Activated CD8-positive, alpha-beta memory T cell treated with anti-CD3 and anti-CD28 coated beads, Interleukin-2, amount 10 ng/mL, durations not matched to agents 7 days and 5 days (primary cell): ENCODE results near the gene PAX2. TPM values are rescaled to one million over a fixed set of nuclear protein-coding genes. Genes with fewer than 3 reads are reported as not detected.

ENCODE experiments used
- ATAC-seq: fragments of 150-1000 bp; cut with Tn5 transposase; one replicate; pipeline ENCODE4 v1.10.0; 2021; ENCODE audit warnings: moderate library complexity
- CTCF ChIA-PET: fragments of 350-600 bp; sonication (Branson Sonifier 250); formaldehyde crosslinking; loops from one replicate; lab custom pipeline; 2021; ENCODE audit warnings: antibody characterized with exemption; lab: Charles Lee
- DNase-seq: peaks from one replicate; pipeline ENCODE4 v3.0.0-alpha.2; 2020
- H3K27ac Mint-ChIP-seq: one replicate; pipeline ENCODE4 v1.8.0; 2021; ENCODE audit warnings: mild to moderate bottlenecking, mixed read lengths
- H3K27me3 Mint-ChIP-seq: one replicate; pipeline ENCODE4 v1.8.0; 2021; ENCODE audit warnings: mixed read lengths
- H3K36me3 Mint-ChIP-seq: one replicate; pipeline ENCODE4 v1.8.0; 2021; ENCODE audit warnings: mild to moderate bottlenecking, mixed read lengths
- H3K4me1 Mint-ChIP-seq: one replicate; pipeline ENCODE4 v1.8.0; 2021; ENCODE audit warnings: mixed read lengths
- H3K4me3 Mint-ChIP-seq: one replicate; pipeline ENCODE4 v1.8.0; 2021; ENCODE audit warnings: mild to moderate bottlenecking, moderate library complexity, mixed read lengths
- H3K9me3 Mint-ChIP-seq: one replicate; pipeline ENCODE4 v1.8.0; 2022; ENCODE audit warnings: low read depth, mixed read lengths
- total RNA-seq, 2 experiments: library from RNA; stranded (reverse); gene quantifications; one replicate each; pipeline ENCODE4 v1.2.3, GENCODE V29; 2021

The PAX2 gene
- total RNA-seq, 2 experiments from 2014 or later = not detected

DNA sequence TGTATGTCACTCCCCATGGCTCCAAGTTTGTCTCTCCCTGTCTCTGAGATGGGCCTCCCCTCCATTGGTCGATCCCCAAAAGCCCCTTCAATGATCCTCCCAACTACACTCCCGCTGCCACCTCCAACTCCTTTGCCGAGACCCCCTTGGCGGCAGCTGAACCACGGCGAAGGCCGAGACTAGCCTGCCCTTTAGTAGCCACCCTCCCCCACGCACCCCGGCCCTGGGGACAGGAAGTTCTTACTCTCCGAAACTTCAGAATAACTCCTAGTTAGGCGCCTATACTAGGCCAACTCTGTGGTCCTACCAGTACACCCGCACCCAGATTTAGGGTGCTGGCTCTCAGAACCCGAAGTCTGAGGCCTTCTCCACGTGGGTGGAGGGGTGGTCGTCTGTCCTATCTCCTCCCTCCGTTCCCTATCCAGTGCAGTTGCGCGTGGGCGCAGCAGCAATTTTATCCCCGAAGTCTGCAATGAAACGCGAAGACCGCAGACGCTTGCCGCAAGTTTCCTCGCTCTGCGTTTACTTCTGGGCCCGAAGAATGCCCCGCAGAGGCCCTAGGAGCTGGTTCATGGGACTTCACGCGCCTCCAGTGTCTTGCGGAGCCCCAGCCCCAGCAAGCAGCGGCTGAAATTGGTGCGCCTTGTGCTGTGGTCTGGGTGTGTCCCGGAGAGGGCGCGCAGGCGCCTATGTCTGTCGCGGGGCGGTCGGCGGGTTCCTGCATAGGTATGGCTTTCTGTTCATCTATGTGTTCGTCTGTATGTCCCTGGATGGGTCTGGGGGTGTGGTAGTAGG is 84.7 kb downstream of the PAX2 start:
- ATAC-seq = no peak
- no peak overlapping the region for H3K27ac Mint-ChIP-seq
- H3K4me1 Mint-ChIP-seq = peaks cover 24% of the 10 kb centered on the region
- H3K9me3 Mint-ChIP-seq = no peaks in the 10 kb centered on the region
- DNase-seq = no peak
- CTCF ChIA-PET = no interaction called here
- peak overlapping the region; percentile 49 for H3K4me3 Mint-ChIP-seq
- peaks cover 80% of the 10 kb centered on the region for H3K27me3 Mint-ChIP-seq
- no peaks in the 10 kb centered on the region for H3K36me3 Mint-ChIP-seq

DNA sequence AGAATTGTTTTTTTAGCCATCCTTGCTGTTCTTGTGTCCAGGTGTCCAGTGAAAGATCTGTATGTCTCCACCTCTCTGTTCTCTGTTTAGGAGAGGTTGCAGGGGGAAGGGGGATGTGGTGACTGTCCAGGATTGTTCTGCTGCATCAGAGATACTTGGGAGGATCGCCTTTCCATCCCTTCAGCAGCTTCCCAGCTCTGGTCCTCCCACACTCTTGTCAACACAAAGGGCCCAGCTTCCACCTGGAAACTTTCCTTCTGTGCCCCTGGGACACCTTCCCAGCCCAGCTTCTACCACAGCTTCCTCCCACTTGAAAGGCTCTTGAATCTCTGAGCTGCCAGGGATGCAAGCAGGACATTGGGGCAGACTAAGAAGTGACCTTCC is 85.3 kb downstream of the PAX2 start:
- Mint-ChIP-seq H3K4me3 (no peak overlapping the region), H3K36me3 (no peaks in the 10 kb centered on the region), H3K27me3 (peaks cover 74% of the 10 kb centered on the region), H3K27ac (no peak overlapping the region), H3K9me3 (no peaks in the 10 kb centered on the region), H3K4me1 (peaks cover 24% of the 10 kb centered on the region)
- no peak for DNase-seq
- CTCF ChIA-PET = no interaction called here
- no peak for ATAC-seq

DNA sequence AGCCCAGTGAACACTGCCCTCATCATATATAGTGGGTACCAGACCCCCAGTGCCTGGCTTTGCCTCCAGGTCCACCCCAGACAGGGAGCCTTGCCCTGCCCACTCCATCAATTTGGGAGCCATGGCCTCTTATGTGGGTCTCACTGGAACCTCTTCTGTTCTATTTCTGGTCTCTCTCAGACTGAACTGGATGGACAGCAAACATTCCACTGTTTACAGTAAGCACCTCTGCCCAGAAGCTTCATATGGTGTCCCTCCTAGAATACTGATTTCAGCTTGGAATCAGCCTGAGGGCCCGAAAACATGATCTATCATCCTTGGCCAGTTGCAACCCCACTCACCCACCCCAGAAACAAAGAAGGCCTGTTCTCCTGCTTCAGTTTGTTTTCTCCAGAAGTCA is 86.4 kb downstream of the PAX2 start:
- Mint-ChIP-seq H3K27ac (no peak overlapping the region), H3K9me3 (no peaks in the 10 kb centered on the region), H3K4me1 (peaks cover 24% of the 10 kb centered on the region), H3K27me3 (peaks cover 66% of the 10 kb centered on the region), H3K4me3 (no peak overlapping the region), H3K36me3 (no peaks in the 10 kb centered on the region)
- ATAC-seq = no peak
- DNase-seq = no peak
- CTCF ChIA-PET = no interaction called here

DNA sequence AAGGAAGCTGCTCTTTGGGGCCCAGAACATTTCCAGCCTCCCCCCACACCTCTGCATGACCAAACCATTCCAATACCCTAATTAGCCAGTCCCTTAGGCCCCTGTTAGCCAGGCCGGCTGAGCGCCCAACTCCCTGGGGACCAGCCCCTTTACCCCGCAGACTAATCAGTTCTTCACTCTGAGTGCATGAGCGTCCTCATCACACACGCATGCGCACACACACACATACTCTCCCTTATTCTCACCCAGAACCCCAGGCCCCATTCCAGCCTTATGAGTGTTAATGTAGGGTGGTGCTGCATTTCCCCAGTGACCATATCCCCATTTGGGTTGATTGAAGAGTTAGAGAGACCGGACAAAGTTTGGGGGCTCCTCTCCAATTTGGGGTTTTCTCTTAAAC is 90.4 kb downstream of the PAX2 start:
- no peak overlapping the region for H3K27ac Mint-ChIP-seq
- H3K27me3 Mint-ChIP-seq = peaks cover 40% of the 10 kb centered on the region
- H3K4me1 Mint-ChIP-seq = peaks cover 3% of the 10 kb centered on the region
- CTCF ChIA-PET = no interaction called here
- H3K4me3 Mint-ChIP-seq = no peak overlapping the region
- no peak for ATAC-seq
- no peaks in the 10 kb centered on the region for H3K9me3 Mint-ChIP-seq
- no peak for DNase-seq
- H3K36me3 Mint-ChIP-seq = no peaks in the 10 kb centered on the region

DNA sequence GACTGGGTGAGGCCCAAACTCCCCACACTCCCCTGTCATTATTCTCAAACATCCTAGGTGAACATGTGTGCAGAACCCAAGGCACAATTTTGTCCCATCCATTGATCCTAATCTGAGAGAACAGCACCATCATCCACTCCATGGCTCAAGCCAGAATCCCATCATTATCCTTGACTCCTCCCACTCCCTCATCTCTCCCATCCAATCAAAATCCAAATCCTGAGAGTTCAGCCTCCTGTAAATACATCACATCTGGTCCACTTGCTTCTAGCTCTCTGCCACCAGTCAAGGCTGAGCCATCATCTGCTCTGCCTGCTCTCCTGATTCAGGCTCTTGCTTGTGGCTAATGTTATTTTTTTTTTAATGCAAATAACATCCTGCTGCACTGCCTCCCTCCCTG is 91.5 kb downstream of the PAX2 start:
- H3K27me3 Mint-ChIP-seq = peaks cover 35% of the 10 kb centered on the region
- no peaks in the 10 kb centered on the region for H3K36me3 Mint-ChIP-seq
- no peak overlapping the region for H3K27ac Mint-ChIP-seq
- H3K9me3 Mint-ChIP-seq = no peaks in the 10 kb centered on the region
- DNase-seq = no peak
- H3K4me1 Mint-ChIP-seq = peaks cover 2% of the 10 kb centered on the region
- CTCF ChIA-PET = no interaction called here
- H3K4me3 Mint-ChIP-seq = no peak overlapping the region
- no peak for ATAC-seq

DNA sequence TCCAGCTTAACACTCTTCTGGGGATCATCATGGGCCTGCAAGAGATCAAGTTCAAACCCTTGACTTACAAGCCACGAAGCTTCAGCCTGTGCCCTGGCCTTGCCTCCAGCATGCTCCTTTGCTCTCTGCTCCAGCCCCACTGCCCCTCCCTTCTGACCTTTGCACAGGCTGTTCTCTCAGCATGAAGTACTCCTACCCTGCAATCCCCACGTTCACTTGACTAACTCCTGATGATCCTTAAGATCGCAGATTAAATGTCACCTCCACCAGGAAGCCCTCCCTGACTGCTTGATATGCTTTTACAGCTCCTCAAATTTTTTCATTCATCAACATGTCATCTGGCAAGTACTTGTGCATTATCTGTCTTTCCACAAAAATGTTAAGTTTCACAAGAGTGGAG is 91.9 kb downstream of the PAX2 start:
- Mint-ChIP-seq H3K9me3 (no peaks in the 10 kb centered on the region), H3K4me1 (no peaks in the 10 kb centered on the region), H3K36me3 (no peaks in the 10 kb centered on the region), H3K27me3 (peaks cover 35% of the 10 kb centered on the region), H3K4me3 (no peak overlapping the region), H3K27ac (no peak overlapping the region)
- CTCF ChIA-PET = no interaction called here
- ATAC-seq (no peak), DNase-seq (no peak)

DNA sequence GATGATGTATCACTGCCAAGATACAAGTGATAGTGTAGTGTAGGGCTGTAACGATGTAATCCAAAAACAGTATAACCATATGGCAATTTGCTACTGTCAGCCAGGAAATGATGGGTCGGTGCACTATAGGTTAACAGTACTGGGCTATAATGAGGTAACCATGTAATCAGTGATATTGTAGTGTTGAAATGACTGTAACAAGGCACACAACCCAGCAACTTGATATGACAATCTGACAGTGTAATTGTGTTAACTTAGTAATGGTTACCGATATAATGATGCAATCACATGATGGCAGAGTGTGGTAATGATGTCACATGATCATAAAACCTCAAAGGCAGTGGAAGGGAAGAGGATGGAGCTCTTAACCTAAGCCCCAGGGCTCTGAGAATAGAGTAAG is 93.6 kb downstream of the PAX2 start:
- Mint-ChIP-seq H3K27ac (no peak overlapping the region), H3K36me3 (no peaks in the 10 kb centered on the region), H3K9me3 (no peaks in the 10 kb centered on the region), H3K4me1 (no peaks in the 10 kb centered on the region), H3K4me3 (no peak overlapping the region), H3K27me3 (peaks cover 26% of the 10 kb centered on the region)
- DNase-seq (no peak), ATAC-seq (peak; percentile 65)
- CTCF ChIA-PET = interaction anchor here (0.6 kb wide), 1 partner anchor 471 kb away, joined by 5 read pairs; no protein-coding TSS in a partner anchor

DNA sequence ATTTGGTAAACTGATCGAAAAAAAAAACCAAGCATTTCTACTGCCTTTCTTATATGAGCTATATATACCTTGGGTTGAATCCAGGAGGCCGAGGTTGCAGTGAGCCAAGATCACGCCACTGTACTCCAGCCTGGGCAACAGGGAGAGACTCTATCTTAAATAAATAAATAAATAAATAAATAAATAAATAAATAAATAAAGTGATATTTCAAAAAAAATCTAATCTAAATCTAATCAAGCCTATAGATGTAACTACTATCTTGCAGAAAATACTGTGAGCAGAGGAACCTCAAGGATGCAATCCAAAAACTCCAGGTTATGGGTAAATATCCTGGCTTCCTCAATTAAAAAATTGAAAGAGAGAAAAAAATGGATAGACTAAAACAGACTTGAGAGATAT is 96.1 kb downstream of the PAX2 start:
- no peaks in the 10 kb centered on the region for H3K9me3 Mint-ChIP-seq
- H3K4me3 Mint-ChIP-seq = no peak overlapping the region
- no peaks in the 10 kb centered on the region for H3K4me1 Mint-ChIP-seq
- CTCF ChIA-PET = no interaction called here
- no peaks in the 10 kb centered on the region for H3K36me3 Mint-ChIP-seq
- no peak overlapping the region for H3K27ac Mint-ChIP-seq
- no peak for DNase-seq
- no peak for ATAC-seq
- H3K27me3 Mint-ChIP-seq = peaks cover 29% of the 10 kb centered on the region

DNA sequence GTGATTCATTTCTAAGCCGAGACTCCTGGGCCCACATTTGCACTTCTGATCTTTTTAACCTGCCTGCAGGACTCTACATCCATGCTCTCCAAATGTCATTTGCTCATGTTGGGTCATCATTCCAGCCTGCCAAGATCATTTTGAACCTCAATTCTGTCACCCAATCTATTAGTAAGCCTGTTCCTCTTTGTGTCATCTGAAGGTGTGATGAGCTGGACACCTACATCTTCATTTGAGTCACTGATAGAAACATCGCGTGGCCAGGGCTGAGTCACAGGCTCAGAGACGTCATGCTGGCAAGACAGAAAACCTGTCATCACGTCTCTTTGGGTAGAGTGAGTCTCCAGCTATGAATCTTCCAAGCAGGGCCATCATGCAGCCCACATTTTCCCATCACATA is 102.1 kb downstream of the PAX2 start:
- Mint-ChIP-seq H3K36me3 (no peaks in the 10 kb centered on the region), H3K27me3 (peaks cover 44% of the 10 kb centered on the region), H3K4me1 (peaks cover 7% of the 10 kb centered on the region), H3K9me3 (no peaks in the 10 kb centered on the region), H3K4me3 (no peak overlapping the region), H3K27ac (no peak overlapping the region)
- ATAC-seq (peak; percentile 93), DNase-seq (peak; percentile 81)
- CTCF ChIA-PET = interaction anchor here (1.3 kb wide), 1 partner anchor 20 kb away, joined by 3 read pairs; no protein-coding TSS in a partner anchor

DNA sequence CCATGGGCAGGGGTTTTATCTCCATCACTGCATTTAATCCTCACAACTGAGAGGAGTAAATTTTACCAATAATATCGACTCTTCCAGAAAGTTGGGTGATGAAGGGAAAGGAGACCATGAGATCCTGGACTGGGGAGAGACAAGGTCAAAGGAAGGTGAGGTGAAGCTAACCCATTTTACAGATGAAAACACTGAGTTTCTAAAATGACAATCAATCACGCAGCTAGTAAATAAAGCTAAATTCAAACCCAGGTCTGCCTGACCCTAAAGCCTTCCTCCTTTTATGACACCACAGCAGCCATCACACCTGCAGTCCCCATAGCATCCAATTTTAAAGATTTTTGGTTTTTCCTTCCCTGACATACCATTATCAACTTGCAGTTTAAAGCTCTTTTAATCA is 103.4 kb downstream of the PAX2 start:
- ATAC-seq (no peak), DNase-seq (no peak)
- CTCF ChIA-PET = interaction anchor here (1.0 to 1.4 kb wide), 2 partner anchors 23 to 365 kb away, joined by 3 to 4 read pairs; no protein-coding TSS in a partner anchor
- H3K27ac Mint-ChIP-seq = no peak overlapping the region
- peaks cover 7% of the 10 kb centered on the region for H3K4me1 Mint-ChIP-seq
- H3K4me3 Mint-ChIP-seq = no peak overlapping the region
- H3K36me3 Mint-ChIP-seq = no peaks in the 10 kb centered on the region
- peaks cover 43% of the 10 kb centered on the region for H3K27me3 Mint-ChIP-seq
- no peaks in the 10 kb centered on the region for H3K9me3 Mint-ChIP-seq

DNA sequence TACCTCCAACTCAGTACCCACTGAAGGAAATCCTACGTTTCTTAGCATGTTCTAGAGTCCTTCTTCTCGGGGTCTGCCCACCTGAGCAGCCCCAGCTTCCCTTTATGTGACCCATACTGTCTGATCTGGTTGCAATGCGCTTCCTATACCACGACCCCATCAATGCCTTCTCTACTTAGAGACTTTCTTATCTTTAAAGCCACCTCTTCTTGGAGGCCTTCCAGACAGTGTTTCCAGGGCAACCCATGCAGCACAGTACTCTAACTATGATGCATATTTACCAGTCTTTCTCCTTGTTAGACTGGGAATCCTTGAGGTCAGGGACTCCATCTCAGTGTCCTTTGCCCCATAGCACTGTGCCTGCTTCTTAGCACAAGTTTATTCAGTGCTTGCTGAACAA is 112.9 kb downstream of the PAX2 start:
- Mint-ChIP-seq H3K4me1 (no peaks in the 10 kb centered on the region), H3K27me3 (peaks cover 49% of the 10 kb centered on the region), H3K4me3 (no peak overlapping the region), H3K36me3 (no peaks in the 10 kb centered on the region), H3K27ac (no peak overlapping the region), H3K9me3 (no peaks in the 10 kb centered on the region)
- DNase-seq (no peak), ATAC-seq (no peak)
- CTCF ChIA-PET = no interaction called here

DNA sequence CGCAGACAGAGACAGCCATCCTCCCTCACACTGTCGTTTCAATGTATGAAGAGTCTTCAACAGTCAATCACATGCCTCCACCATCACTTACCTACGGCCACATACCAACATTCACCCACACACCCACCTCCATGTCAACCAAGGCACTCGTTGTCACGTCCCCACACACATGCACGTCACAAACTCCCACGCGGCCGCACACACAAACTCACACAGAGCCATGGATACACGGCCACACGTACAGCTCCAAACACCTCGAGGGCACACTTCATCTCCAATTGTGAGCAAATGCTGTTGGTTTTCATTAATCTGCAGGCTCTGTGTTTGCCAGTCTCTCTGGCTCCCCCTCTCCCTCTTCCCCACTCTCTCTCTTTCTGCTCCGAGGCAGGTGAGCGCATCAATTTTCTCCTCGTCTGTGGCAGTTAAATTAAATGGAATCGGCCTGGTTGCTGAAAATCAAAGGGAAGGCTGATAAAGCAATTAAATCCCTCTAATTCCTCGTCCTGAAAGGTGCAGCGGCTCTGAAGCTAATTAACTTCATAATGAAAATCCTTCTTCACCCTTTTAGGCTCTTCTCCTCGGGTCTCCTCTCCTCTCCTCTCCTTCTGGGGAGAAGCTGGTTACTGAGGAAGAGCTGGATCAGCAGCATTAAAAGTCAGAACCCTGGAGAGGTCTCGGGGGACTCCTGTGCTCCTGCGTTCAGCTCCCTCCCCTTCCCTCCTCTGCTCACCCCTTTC is 113.5 kb downstream of the PAX2 start:
- DNase-seq (no peak), ATAC-seq (no peak)
- Mint-ChIP-seq H3K4me3 (no peak overlapping the region), H3K27ac (no peak overlapping the region), H3K36me3 (no peaks in the 10 kb centered on the region), H3K27me3 (peaks cover 50% of the 10 kb centered on the region), H3K9me3 (no peaks in the 10 kb centered on the region), H3K4me1 (no peaks in the 10 kb centered on the region)
- CTCF ChIA-PET = interaction anchor here (0.9 kb wide), 1 partner anchor 297 kb away, joined by 3 read pairs; no protein-coding TSS in a partner anchor

DNA sequence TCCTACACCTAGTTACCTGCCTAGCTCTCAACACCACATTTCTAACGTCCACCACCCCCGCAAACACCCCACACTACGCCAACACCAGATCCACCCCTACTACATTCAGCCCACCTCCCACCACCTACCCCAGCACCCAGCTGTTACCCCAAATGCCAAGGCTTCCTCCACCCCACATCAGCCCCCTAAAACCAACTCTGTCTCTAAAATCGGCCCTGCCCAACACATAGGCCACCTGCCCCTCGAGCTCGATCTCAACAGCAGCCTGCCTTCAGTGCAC is 114.0 kb downstream of the PAX2 start:
- H3K4me3 Mint-ChIP-seq = no peak overlapping the region
- no peak overlapping the region for H3K27ac Mint-ChIP-seq
- DNase-seq (no peak), ATAC-seq (no peak)
- no peaks in the 10 kb centered on the region for H3K9me3 Mint-ChIP-seq
- H3K36me3 Mint-ChIP-seq = no peaks in the 10 kb centered on the region
- H3K4me1 Mint-ChIP-seq = no peaks in the 10 kb centered on the region
- CTCF ChIA-PET = interaction anchor here (0.9 kb wide), 1 partner anchor 297 kb away, joined by 3 read pairs; no protein-coding TSS in a partner anchor
- H3K27me3 Mint-ChIP-seq = peaks cover 51% of the 10 kb centered on the region

DNA sequence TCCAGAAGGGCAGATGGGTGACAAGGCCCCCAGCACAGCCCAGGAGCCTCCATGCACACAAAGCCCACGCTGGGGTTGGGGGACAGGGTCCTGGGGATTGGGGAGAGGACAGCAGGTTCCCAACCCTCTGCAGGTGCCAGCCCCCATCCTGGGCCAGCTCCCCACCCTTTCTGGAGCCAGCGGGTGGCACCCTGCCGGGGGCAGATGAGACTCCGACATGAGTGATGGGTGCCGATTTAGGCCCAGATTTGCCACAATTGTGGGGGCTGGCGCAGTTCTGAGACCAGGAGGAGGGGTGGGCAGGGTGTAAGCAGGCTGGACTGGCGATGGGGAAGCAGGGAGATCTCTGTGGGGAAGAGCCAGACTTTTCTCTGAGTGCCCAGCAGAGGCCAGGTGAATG is 118.1 kb downstream of the PAX2 start:
- Mint-ChIP-seq H3K9me3 (no peaks in the 10 kb centered on the region), H3K27ac (no peak overlapping the region), H3K36me3 (no peaks in the 10 kb centered on the region), H3K27me3 (peaks cover 59% of the 10 kb centered on the region), H3K4me3 (no peak overlapping the region), H3K4me1 (peaks cover 2% of the 10 kb centered on the region)
- DNase-seq (no peak), ATAC-seq (no peak)
- CTCF ChIA-PET = no interaction called here
